Peyer's patch (tissue), 4 donors: ENCODE measurements around the gene MCOLN2.

Source experiments
- CTCF ChIP-seq, 6 experiments: fragments of 450-650 bp in 4 of 6; fragments of 200-600 bp in 2 of 6; sonication (generic) in 1 of 6; IDR thresholded peaks; one replicate each; pipeline ENCODE4 v1.5.1; 2017 to 2019; ENCODE audit warnings: antibody characterized with exemption in 6 of 6, mild to moderate bottlenecking in 3 of 6, moderate library complexity in 1 of 6
- POLR2A ChIP-seq, 2 donors: fragments of 450-650 bp; IDR thresholded peaks; one replicate each; pipeline ENCODE4 v1.5.1; 2017; ENCODE audit warnings: antibody characterized with exemption in 2 of 2, mild to moderate bottlenecking in 2 of 2, moderate library complexity in 2 of 2

GRCh38 chr1:84919461-84919970 is 77.4 kb downstream of the MCOLN2 start:
- TF ChIP-seq CTCF (IDR thresholded peaks at IDR 0.05) (no peak), POLR2A (IDR thresholded peaks at IDR 0.05) (no peak)
